ENCODE data around the gene ZNF708.
"Not testable (repeated sequence)": the region's sequence is repeated elsewhere in the genome, so short reads cannot be mapped to it uniquely, and the experiment has no call there.

The ZNF708 gene

DNA sequence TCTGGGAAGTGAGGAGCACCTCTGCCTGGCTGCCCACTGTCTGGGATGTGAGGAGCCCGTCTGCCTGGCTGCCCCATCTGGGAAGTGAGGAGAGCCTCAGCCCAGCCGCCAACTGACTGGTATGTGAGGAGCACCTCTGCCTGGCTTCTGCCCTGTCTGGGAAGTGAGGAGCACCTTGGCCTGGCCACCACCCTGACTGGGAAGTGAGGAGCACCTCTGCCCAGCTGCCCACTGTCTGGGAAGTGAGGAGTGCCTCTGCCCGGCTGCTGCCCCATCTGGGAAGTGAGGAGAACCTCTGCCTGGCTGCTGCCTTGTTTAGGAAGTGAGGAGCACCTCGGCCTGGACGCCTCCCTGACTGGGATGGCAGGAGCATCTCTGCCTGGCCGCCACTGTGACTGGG, 64.8 kb downstream of the ZNF708 start:
- Histone ChIP-seq H3K4me3 (no peak overlapping the region), H3K27ac (no peak overlapping the region)

- not testable (repeated sequence) for H3K27ac ChIP-seq, H3K4me3 ChIP-seq
These were observed 68.3 kb downstream of the ZNF708 start for GRCh38 chr19:21260848-21261381.

GRCh38 chr19:21260164-21260847, 68.9 kb downstream of the ZNF708 start:
- no peak overlapping the region for H3K4me3 ChIP-seq

GRCh38 chr19:21259421-21260124, 69.6 kb downstream of the ZNF708 start:
- H3K4me3 ChIP-seq, result not testable (repeated sequence)

More at GRCh38 chr19:21260164-21260847, 68.9 kb downstream of the ZNF708 start:
- no peak overlapping the region for H3K27ac ChIP-seq

GRCh38 chr19:21256722-21257121, 72.5 kb downstream of the ZNF708 start:
- H3K27ac ChIP-seq, result no peak overlapping the region
- H3K4me3 ChIP-seq, result no peak overlapping the region

More at GRCh38 chr19:21259421-21260124, 69.6 kb downstream of the ZNF708 start:
- not testable (repeated sequence) for H3K27ac ChIP-seq

Measured in skin epidermis (tissue), 12 donors.